ENCODE results near the gene DNAJB8.

GRCh38 chr3:128479558-128480086 is 12.9 kb upstream of the DNAJB8 start:
- TF ChIP-seq CTCF (IDR thresholded peaks at IDR 0.05; ENCODE audit: insufficient read depth, low read depth, low read length), result no peak
- TF ChIP-seq EZH2 (IDR thresholded peaks at IDR 0.05; ENCODE audit: insufficient read depth, low read length), result no peak
